Activated T-helper 1 cell treated with anti-CD3 and anti-CD28 coated beads, Interleukin-2, amount 50 U/mL, for 16 hours (primary cell): ENCODE data around the gene CBX8.

Experiments
- DNase-seq, 2 donors: peaks; one replicate each; pipeline ENCODE4 v3.0.0-alpha.2; 2020; ENCODE audit warnings: low read depth in 1 of 2, low spot score in 1 of 2

The CBX8 gene

DNA sequence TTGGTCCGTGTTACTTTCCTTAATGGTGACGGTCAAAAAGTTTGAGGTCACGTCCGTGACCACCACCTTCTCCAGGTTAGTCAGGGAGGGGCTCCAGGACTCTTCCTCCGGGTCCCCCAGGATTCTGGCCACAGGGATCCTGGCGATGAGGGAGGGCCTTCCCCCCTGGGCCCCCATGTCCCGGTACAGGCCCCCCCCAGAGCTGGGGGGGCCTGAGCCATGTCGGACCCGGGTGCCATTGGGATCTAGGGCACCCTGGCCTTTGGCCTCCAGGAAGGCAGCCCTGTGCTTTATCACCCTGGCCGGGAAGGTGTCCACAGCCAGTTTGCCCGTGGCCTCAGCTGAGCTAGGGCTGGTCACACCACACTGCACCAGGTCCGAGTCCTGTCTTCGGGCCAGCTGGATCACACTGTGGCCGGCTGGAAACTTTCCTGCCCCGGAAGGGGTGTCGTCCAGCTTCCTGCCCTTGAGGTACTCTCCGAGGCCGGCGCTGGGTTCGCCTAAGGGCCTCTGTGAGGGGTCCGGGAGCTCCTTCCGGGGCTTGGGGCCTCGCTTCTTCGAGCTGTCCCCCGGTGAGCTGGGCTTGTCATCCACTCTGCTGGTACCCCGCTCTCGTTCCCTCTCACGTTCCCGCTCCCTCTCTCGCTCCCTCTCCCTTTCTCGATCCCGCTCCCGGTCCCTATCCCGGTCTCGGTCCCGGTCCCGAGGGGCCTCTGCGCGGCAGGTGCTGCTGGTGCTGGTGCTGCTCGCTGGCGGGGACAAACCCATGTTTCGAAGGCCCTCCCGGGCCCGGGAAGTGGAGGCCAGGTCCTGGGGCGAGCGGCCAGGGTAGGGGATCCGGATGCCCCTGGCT lies 2.0 kb downstream of the CBX8 start:
- DNase-seq: no peak

DNA sequence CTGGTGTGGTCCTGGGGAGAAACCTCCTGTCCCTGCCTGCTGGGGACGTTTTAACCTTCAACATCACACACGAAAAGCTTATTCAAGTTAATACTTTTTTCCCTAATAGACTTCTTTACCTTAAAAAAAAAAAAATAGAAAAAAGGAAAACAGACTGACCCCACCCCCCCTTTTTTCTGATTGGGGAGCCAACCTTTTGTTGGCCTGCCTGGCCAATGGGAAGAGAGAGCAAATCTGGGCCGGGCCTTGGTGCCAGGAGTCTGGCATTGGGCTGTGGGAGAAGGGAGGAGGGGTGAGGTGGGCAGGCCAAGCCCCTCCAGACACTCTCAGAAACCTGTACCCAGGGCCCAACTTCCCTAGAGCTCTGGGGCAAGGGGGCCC lies 3.0 kb downstream of the CBX8 start:
- DNase-seq: no peak

DNA sequence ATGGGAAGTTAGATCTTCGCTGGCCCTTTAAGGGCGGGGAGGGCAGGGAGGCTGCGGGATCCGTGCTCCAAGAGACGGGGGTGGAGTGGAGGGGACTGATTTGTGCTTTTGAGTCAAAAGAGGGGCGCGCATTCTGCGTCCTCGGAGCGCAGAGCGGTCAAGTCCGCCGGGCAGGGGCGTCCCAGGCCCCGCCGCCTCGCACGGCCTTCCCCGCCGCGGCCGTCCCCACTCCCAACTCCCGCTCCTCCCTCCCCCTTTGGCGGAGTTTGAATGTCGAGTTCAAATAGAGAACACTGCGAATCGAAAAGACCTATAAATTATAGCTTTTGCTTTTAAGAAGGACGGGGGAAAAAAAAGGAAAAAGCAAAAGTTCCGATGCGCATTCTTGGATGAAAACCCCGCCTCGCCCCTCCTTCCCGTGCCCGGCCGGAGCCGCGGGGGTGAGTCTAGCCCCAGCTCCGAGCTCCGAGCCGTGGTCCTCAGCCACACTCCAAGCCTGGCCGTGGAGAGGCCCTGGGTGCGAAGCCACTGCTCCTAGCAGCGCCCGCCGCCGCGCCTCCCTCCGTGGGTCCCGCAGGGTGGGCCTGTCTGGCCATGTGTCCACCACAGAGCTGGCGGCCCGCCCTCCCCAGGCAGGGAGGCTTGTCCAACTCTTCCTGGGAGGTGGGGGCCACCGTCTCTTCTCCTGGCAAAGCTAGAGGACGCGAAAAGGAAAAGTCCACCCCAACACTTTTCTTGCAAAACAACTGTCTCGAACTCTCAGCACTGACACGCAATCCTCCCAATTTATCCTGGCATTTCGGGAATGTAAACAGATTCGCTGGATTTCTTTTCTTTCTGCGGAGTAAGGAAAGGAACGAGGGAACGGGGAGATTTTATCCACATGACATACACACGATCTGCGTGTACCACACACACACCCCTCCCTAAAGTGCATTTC lies 3.6 kb downstream of the CBX8 start:
- no peak for DNase-seq

DNA sequence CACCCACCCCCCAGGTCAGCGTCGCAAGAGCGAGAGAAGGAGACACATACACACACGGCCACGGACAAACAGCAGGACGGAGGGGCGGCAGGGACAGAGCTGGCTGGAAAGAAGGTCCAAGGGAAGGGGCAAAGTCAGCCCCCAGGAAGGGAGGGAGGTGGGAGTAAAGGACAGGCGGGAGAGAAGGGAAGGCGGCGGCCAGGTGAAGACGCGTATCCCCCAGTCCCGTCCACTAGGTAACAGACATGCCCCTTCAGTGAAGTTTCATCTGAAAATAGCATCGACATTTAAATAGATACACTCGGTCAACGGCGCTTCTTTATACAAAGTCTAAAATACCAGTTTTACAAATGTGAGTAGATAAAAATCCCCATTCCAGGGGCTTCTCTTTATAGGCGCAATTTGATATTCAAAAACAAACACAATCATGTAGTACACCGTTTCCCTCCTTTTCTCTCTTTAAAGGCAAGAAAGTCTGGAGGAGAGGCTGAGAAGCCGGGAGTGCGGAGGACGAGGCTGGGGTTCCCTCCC lies 4.5 kb downstream of the CBX8 start:
- no peak for DNase-seq

DNA sequence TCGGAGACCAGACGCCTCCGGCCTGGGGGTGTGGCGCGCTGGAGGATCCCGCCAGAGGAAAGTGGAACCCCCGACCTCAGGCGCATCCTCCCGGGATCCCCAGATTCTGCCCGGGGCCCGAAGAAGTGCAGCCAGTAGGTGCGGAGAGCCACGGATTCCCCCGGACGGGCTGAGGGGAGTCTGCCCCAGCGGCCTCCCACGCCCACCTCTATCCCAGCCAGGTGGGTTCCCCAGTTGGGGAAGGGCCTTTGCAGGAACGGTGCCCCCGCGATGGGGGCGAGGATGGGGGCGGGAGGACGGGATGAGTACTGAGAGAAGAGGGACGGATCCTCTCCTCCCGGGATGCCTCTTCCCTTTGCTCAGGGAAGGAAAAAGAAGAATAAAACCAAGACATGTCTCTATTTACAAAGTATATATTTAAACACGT lies 5.1 kb downstream of the CBX8 start:
- no peak for DNase-seq

DNA sequence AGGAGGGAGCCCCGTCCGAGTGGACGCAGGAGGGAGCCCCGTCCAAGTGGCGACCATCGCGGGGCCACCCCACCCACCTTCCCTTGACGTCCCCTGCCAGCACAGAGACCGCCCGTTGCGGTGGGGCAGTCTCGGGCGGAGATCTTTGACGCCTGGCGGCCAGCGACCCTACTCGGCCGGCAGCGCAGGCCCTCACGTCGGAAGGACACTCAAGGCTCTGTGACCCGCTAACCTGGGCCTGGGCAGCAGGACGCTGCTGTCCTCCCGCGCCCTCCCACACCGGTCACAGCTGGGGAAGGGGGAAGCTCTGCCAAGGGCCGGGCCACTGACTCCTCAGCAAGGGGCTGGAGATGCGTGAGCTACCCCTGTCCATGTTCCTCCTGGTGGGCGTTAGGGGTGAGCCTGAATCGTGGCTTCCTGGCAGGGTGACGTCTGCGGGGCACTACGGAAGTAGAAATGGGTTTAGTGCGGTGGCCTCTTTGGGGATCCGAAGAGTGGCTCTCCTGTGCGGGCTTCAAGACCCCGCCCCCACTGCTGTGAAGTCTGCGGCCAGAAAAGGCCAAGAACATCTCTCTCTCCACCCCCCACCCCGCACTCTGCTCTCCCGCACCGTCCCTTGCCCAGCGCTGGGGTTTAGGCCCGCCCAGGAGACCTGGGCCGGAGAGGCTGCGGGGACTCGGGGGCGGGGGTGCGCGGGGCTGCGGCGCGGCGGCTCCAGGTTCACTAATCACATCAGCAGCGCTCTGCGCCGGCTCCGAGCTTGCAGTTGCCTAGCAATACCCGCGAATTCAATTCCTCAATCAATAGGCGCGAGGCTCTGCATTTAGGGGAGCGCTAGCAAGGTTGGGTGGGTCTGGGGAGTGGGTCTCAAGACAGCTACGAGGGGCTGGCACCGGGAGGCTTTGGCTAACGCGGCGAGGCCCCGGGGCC lies 5.8 kb downstream of the CBX8 start:
- DNase-seq: no peak

DNA sequence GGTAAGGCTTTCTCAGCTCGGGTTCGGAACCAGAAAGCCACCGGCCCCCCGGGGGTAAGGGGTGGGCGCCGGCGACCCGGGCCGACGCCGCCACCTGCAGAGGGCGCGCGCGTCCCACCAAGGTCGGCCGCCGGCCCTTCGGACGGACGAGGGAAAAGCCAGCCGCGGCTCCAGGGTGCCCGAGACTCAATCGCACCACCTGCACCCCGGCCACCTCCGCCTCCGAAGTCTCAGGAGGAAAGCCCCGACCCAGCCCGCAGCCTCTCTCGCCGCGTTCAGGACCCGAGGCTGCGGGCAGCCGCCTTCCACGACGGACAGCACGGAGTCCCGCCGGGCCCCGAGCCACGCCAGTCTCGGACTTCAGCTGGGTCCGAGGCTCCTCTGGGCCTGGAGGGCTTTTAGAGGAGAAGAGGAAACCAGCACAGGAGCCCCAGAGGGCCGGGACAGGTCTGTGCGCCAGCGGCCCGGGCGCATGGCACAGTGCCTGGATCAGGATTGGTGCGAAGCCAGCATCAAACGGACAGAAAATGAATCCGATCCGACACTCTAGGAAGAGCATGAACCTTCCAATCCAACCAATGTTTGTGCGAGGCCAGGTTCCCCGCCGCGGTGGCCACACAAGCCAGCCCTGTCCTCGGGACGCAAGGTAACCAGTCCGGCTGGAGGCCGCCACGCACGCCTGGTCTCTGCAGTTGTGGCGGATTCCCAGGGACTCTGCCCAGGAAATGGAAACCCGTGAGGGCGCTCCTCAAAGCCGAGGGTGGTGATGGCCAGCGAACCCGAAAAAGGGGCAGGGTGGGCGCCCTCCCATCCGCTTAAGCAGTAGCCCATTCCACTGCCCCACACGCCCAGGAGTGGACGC lies 6.7 kb downstream of the CBX8 start:
- DNase-seq: no peak

DNA sequence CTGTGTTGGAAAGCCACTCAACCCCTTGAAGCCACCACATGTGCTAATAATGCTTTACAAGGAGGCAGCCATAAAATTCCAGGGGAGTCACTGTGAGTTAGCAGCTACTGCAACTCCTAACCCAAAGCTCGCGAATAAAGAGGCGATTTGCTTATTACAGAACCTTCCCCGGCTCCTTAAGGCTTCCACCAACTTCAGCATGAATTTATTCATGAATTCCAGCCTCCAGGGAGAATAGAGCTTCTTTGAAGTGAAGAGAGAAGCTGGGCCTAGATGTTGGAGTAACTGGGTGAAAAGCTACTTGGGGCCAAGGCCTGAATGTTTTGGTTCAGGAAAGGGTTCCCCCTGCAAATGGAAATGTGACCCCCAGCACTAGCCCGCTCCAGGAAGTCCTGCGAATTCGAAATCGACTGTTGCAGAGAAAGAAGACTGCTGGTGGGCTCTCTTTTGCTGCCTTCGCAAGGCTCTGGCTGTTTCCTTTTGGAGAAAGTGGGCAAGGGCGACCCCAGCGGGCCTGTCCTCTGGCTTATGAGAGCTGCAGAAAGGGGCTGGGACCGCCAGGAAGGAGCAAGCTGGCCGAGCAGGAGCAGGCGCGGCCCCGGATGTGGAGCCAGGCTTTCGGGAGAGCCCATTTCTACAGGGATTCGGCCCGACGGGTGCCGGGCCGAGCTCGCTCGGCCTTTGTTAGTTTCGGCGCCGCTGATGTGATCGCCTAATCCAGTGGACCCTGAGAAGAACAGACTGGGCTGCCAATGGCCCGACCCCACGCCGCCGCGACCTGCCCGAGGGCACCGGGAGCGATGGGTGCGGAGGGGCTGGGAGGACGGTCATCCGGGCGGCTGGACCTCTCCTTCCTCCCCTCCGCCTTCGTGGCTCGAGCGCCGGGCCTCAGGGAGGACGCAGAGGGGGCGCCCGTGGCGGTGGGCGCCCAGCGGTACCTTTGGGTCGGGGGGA lies 7.6 kb downstream of the CBX8 start:
- no peak for DNase-seq

DNA sequence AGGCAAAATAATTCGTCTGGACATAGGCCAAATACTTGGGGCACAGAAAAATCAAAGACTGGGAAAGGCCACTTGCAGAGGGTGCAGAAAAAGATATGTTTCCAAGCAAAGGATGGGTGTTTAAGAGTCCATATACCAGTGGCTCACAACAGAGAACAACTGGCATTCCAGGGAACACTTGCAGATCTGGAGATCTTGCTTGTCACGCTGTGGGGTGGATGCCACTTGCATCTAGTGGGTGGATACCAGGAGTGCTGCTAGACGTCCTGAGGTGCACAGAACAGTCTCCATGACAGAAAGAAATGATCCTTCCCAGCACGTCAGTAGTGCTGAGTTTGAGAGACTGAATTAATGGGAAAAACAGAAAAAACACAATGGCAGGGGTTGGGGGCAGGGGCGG lies 8.4 kb downstream of the CBX8 start:
- no peak for DNase-seq

DNA sequence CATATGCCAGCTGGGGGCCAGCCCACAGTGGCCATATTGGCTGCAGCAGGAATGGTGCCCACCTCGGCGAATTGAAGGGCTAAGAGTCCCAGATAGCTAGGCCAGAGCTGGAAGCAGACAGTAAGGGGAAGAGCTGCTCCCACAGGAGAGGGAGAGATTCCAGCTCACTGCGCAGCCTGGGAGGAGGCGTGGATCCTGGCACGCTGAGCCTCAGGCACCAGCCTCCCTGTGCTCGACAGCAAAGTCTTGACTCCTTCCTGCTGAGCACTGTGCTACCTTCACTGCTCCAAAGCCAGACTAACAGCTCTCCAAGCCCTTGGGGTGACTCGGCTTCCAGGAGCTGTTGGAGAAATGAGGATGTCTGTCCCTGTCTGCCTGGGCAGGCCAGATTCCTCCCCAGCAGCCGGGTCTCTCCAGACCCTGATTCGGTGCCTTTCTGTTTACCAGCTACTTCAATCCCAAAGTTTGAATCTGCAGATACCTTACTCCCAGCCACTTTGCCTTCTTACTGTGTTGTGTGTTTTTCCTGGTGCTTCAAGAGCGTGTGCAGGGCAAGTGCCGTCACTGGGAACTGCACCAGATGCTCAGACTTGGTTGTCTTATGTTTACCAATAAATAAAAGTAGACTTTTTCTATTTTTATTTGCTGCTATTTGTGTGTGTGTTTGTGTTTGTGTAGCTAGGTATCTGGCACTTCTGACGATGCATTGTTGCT lies 9.8 kb downstream of the CBX8 start:
- no peak for DNase-seq

DNA sequence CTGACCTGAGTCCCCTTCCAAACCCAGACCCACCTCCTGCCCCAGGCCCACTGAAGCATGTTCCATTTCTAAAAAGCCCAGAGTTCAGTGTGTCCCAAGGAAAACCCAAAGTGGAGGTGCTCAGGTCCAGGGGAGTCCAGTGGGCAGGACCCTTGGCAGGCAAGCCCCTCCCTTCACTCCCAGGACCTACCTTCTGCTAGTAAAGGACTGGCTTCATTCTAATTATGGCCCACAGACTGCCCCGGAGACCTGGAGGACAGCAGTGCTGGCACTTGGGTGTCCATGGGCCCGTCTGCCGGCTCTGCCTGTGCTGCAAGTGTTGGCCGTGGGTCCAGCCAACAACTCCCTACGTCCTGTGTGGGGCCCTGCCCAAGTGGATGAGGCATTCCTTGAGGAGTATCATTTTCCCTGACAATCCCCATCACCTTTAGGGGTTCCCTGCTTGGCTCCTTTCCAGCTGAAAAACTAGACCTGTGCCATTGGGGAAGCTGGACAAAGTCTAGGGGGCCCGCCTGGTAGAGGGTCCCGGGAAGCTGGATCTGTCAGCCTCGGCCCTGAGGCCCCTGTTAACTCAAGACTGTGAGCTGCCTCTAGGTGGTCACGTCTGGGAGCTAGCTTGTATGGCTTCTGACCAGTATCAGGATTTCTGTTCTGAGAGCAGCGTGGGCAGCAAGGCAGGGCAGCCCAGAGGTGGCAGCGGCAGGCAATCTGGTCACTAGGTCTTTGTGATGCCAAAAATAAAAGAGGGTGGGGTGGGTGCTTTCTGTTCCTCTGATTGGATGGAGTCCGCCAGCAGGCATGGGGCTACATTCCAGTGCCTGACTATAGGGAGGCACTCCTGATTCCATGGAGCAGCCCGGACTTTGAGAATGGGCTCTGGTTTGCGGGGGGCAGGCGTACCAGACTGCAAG lies 10.7 kb downstream of the CBX8 start:
- DNase-seq: no peak

DNA sequence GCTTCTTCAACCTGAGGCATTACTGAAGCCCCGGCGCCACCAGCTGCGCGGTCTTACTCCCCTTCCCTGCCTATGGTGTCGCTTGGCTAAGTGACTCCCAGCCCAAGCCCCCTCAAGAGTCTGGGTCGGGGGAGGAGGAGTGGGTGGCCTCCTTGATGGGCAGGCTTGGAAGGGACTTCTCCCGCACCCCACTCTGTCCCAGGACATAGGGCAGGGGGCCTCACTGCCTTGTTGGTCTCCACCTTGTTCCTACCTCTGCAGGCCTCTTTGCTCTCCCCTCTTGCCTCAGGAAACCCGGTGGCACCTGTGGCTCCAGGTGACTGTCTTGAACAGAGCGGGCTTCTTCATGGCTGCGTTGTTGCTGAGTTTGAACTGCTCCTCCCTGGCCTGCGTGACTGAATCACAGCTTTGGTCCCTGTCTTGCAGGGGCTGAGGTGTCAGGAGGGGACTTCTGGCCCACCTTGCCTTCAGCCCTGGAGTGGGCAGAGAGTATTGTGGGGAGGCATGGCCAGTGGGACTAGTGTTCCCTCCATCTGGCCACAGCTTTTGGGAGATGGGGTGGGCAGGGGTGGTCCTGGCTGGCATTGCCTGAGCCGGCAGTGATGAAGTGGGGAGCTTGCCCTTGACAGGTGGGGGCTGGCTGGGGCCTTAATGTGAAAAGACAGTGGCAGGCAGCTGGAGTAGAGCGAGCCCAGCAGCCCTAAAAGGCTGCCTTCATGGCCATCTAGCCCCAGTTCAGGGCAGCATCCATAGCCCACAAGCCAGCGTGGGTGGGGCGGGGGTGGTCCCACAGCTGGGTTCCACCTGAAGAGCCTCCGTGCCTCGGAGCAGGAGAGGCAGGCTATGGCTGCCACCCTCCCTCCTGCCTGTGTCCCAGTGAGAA lies 11.6 kb downstream of the CBX8 start:
- no peak for DNase-seq

DNA sequence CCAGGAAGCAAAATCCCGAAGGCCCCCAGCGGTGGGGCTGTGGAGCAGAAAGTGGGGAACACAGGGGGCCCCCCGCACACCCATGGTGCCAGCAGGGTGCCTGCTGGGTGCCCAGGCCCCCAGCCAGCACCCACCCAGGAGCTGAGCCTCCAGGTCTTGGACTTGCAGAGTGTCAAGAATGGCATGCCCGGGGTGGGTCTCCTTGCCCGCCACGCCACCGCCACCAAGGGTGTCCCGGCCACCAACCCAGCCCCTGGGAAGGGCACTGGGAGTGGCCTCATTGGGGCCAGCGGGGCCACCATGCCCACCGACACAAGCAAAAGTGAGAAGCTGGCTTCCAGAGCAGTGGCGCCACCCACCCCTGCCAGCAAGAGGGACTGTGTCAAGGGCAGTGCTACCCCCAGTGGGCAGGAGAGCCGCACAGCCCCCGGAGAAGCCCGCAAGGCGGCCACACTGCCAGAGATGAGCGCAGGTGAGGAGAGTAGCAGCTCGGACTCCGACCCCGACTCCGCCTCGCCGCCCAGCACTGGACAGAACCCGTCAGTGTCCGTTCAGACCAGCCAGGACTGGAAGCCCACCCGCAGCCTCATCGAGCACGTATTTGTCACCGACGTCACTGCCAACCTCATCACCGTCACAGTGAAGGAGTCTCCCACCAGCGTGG lies 12.4 kb downstream of the CBX8 start:
- no peak for DNase-seq

DNA sequence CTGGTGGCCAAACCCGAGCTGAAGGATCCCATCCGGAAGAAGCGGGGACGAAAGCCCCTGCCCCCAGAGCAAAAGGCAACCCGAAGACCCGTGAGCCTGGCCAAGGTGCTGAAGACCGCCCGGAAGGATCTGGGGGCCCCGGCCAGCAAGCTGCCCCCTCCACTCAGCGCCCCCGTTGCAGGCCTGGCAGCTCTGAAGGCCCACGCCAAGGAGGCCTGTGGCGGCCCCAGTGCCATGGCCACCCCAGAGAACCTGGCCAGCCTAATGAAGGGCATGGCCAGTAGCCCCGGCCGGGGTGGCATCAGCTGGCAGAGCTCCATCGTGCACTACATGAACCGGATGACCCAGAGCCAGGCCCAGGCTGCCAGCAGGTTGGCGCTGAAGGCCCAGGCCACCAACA lies 13.0 kb downstream of the CBX8 start:
- DNase-seq: no peak

DNA sequence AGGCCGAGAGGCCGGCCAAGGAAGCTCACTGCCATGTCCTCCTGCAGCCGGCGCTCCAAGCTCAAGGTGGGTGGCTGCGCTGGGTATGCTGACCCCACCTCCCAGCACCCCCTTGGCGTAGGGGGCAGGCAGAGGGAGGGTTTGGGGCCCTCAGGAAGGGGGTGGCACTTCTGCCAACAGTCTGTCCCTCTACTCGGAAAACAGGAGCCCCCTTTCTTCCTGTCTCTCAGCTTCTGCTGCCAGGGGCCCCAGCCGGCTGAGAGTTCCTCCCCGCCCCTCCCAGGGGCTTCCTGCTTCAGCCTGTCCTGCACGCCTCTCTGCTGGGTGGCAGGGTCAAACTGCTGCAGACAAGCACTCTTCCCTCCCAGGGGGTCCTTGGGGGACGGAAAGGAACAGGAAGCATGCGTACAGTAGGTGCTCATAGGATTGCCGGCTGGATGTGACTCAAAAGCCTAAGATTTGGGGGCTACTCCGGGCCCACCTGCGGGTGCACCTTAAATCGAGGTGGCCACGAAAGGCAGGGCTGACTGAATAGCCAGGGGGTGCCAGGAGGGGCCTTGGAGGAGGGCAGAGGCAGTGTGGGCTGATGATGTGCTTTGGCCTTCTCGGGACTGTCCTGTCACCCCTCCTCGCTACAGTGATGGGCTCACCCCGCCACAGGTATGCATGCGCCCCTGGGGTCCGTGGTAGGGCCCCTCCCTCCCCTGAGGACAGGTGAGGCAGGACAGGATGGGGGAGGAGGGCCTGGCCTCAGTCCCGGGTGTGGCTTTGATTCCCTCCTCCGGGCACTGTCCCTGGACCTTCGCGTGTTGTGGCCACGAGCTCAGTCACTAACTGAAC lies 14.9 kb downstream of the CBX8 start:
- no peak for DNase-seq
